GM12801 (cell line): Measurements from ENCODE around the gene C5AR2.

Experiments
- CTCF ChIP-seq: IDR thresholded peaks from one replicate; pipeline ENCODE4 v1.5.1; 2011; ENCODE audit warnings: control low read depth; ENCODE audit not compliant: insufficient read length; ENCODE audit errors: extremely low read depth

C5AR2 gene

GRCh38 chr19:47373246-47374240 lies 41.6 kb downstream of the C5AR2 start:
- TF ChIP-seq CTCF, result no peak

- no peak for TF ChIP-seq CTCF
Measured at GRCh38 chr19:47374876-47375693, 43.1 kb downstream of the C5AR2 start.

GRCh38 chr19:47375694-47376588 lies 44.0 kb downstream of the C5AR2 start:
- TF ChIP-seq CTCF, result no peak

GRCh38 chr19:47376589-47377144 lies 44.7 kb downstream of the C5AR2 start:
- TF ChIP-seq CTCF, result no peak

GRCh38 chr19:47377208-47377701 lies 45.3 kb downstream of the C5AR2 start:
- no peak for TF ChIP-seq CTCF

GRCh38 chr19:47377801-47378200 lies 45.8 kb downstream of the C5AR2 start:
- no peak for TF ChIP-seq CTCF
